CD4-positive, alpha-beta memory T cell (primary cell): ENCODE measurements around the gene ARTN. TPM values are rescaled to one million over a fixed set of nuclear protein-coding genes. Genes with fewer than 3 reads are reported as not detected.

Experiments used
- CTCF ChIA-PET: fragments of 350-600 bp; sonication (Branson Sonifier 250); formaldehyde crosslinking; loops from one replicate; lab custom pipeline; 2021; ENCODE audit warnings: inconsistent platforms; ENCODE audit not compliant: partially characterized antibody; lab: Charles Lee
- POLR2A ChIA-PET: fragments of 350-600 bp; sonication (Branson Sonifier 250); formaldehyde crosslinking; loops from one replicate; lab custom pipeline; 2021; ENCODE audit not compliant: partially characterized antibody; lab: Charles Lee
- DNase-seq, 5 donors: peaks; one replicate each; pipeline versions ENCODE4 v3.0.0 to v3.0.0-alpha.2; 2020 to 2022; ENCODE audit warnings: mixed read lengths in 1 of 5
- H3K27ac ChIP-seq: one replicate; pipeline ENCODE4 v1.7.0; 2013; ENCODE audit warnings: low read depth, low read length
- H3K27me3 ChIP-seq: 2 replicates; pipeline ENCODE4 v1.7.0; 2013; ENCODE audit warnings: mild to moderate bottlenecking, low read length, moderate library complexity; ENCODE audit not compliant: insufficient read depth
- H3K36me3 ChIP-seq: 2 replicates; pipeline ENCODE4 v1.7.0; 2013; ENCODE audit warnings: mild to moderate bottlenecking, low read length, moderate library complexity; ENCODE audit not compliant: insufficient read depth
- H3K4me1 ChIP-seq: 2 replicates; pipeline ENCODE4 v1.7.0; 2013; ENCODE audit warnings: mild to moderate bottlenecking, low read length, moderate library complexity; ENCODE audit not compliant: insufficient read depth
- H3K4me3 ChIP-seq, 2 donors: one replicate each; pipeline ENCODE4 v1.7.0; 2013; ENCODE audit warnings: low read length in 2 of 2, mild to moderate bottlenecking in 1 of 2
- H3K9me3 ChIP-seq, 2 donors: one replicate each; pipeline ENCODE4 v1.7.0; 2013; ENCODE audit warnings: low read length in 2 of 2, control low read depth in 1 of 2; ENCODE audit not compliant: control insufficient read depth in 1 of 2
- H3K27ac Mint-ChIP-seq, 7 donors: one replicate each; pipeline ENCODE4 v1.8.0; 2020 to 2021; ENCODE audit warnings: mixed read lengths in 7 of 7, mild to moderate bottlenecking in 6 of 7, inconsistent platforms in 3 of 7, moderate library complexity in 3 of 7
- H3K27me3 Mint-ChIP-seq, 2 donors: one replicate each; pipeline ENCODE4 v1.8.0; 2020 to 2021; ENCODE audit warnings: mixed read lengths in 2 of 2
- H3K36me3 Mint-ChIP-seq, 2 donors: one replicate each; pipeline ENCODE4 v1.8.0; 2020 to 2021; ENCODE audit warnings: mixed read lengths in 2 of 2, inconsistent platforms in 1 of 2, mild to moderate bottlenecking in 1 of 2
- H3K4me1 Mint-ChIP-seq, 4 donors: one replicate each; pipeline ENCODE4 v1.8.0; 2020 to 2021; ENCODE audit warnings: mixed read lengths in 4 of 4, mild to moderate bottlenecking in 1 of 4
- H3K4me3 Mint-ChIP-seq, 8 donors: one replicate each; pipeline ENCODE4 v1.8.0; 2020 to 2021; ENCODE audit warnings: mixed read lengths in 8 of 8, mild to moderate bottlenecking in 7 of 8, moderate library complexity in 6 of 8, inconsistent platforms in 3 of 8
- H3K9me3 Mint-ChIP-seq, 8 donors: one replicate each; pipeline ENCODE4 v1.8.0; 2020 to 2021; ENCODE audit warnings: mixed read lengths in 8 of 8, mild to moderate bottlenecking in 5 of 8, inconsistent platforms in 3 of 8, moderate library complexity in 1 of 8
- intact Hi-C: fragments of 100-400 bp; cut with micrococcal nuclease; formaldehyde crosslinking; loops from one replicate; pipeline ENCODE4 v1.15.1; 2023
- polyA plus RNA-seq, 2 donors: library from polyadenylated mRNA; unstranded; fragments of 300-500 nt; fragmentation: Illumina TruSeq; gene quantifications; one replicate each; pipeline ENCODE4 v1.2.3, GENCODE V29; 2021
- total RNA-seq, 2 experiments: library from RNA; stranded (reverse); gene quantifications; one replicate each; pipeline ENCODE4 v1.2.3, GENCODE V29; 2021

The ARTN gene
- total and polyA plus RNA-seq, 4 experiments from 2014 or later, result 0.41 TPM; not detected in 3

- Histone ChIP-seq H3K27me3 (peaks cover 15% of the 10 kb centered on the region), H3K4me3 (no peak overlapping the region), H3K4me1 (no peaks in the 10 kb centered on the region), H3K36me3 (no peaks in the 10 kb centered on the region), H3K9me3 (no peaks in the 10 kb centered on the region), H3K27ac (no peak overlapping the region)
- Mint-ChIP-seq H3K4me3 (no peak overlapping the region), H3K36me3 (peaks cover 2 to 5% of the 10 kb centered on the region in 2 donors), H3K27ac (no peak overlapping the region), H3K27me3 (peaks cover 8 to 11% of the 10 kb centered on the region in 2 donors), H3K9me3 (no peaks in the 10 kb centered on the region), H3K4me1 (peaks cover 4 to 30% (median 8%) of the 10 kb centered on the region in 4 donors)
- DNase-seq, result no peak
- intact Hi-C loops, result no loop called here
- POLR2A ChIA-PET, result no interaction called here
- CTCF ChIA-PET, result interaction anchor here (1.0 to 1.6 kb wide), 2 partner anchors 97 to 409 kb away, joined by 3 read pairs; no protein-coding TSS in a partner anchor
These were observed 5.4 kb downstream of the ARTN start for GRCh38 chr1:43938892-43939587.

GRCh38 chr1:43942411-43942810 is 8.8 kb downstream of the ARTN start:
- H3K9me3 ChIP-seq, result no peaks in the 10 kb centered on the region
- ChIA-PET CTCF (interaction anchor here (1.1 to 7.5 kb wide), 2 partner anchors 8 to 29 kb away, joined by 3 to 83 read pairs; partner anchors contain the start of gene ARTN), POLR2A (interaction anchor here (1.2 kb wide), 1 partner anchor 8 kb away, joined by 4 read pairs; the partner anchor contains the start of gene ARTN)
- H3K4me3 ChIP-seq, result no peak overlapping the region
- H3K36me3 Mint-ChIP-seq, result peaks cover 2 to 7% of the 10 kb centered on the region in 2 donors
- H3K27ac Mint-ChIP-seq, result peak overlapping the region in 1 of 7 donors; percentile 9
- no peak for DNase-seq
- H3K27ac ChIP-seq, result no peak overlapping the region
- H3K36me3 ChIP-seq, result no peaks in the 10 kb centered on the region
- H3K4me3 Mint-ChIP-seq, result no peak overlapping the region
- peaks cover 17% of the 10 kb centered on the region for H3K4me1 ChIP-seq
- no peaks in the 10 kb centered on the region for H3K27me3 Mint-ChIP-seq
- H3K4me1 Mint-ChIP-seq, result peaks cover 15 to 40% (median 24%) of the 10 kb centered on the region in 4 donors
- intact Hi-C loops, result no loop called here
- H3K9me3 Mint-ChIP-seq, result no peaks in the 10 kb centered on the region
- no peaks in the 10 kb centered on the region for H3K27me3 ChIP-seq

- Histone ChIP-seq H3K27me3 (no peaks in the 10 kb centered on the region), H3K4me3 (no peak overlapping the region), H3K4me1 (peaks cover 29% of the 10 kb centered on the region), H3K27ac (no peak overlapping the region), H3K36me3 (no peaks in the 10 kb centered on the region), H3K9me3 (no peaks in the 10 kb centered on the region)
- peak overlapping the region in 6 of 8 donors; percentile 22 to 68 (median 29) for H3K4me3 Mint-ChIP-seq
- H3K4me1 Mint-ChIP-seq, result peaks cover 21 to 55% (median 35%) of the 10 kb centered on the region in 4 donors
- no peaks in the 10 kb centered on the region for H3K27me3 Mint-ChIP-seq
- H3K27ac Mint-ChIP-seq, result peak overlapping the region in 5 of 7 donors; percentile 54 to 90 (median 74)
- intact Hi-C loops, result loop anchor here (5.0 kb wide), 2 partner anchors 293 to 418 kb away; partner anchors contain the start of gene KDM4A
- peaks cover under 1 to 6% of the 10 kb centered on the region in 2 donors for H3K36me3 Mint-ChIP-seq
- CTCF ChIA-PET, result interaction anchor here (1.1 to 7.5 kb wide), 5 partner anchors 11 to 90 kb away, joined by 3 to 83 read pairs (median 5); partner anchors contain the start of genes ARTN and CCDC24
- POLR2A ChIA-PET, result no interaction called here
- DNase-seq, result no peak
- no peaks in the 10 kb centered on the region for H3K9me3 Mint-ChIP-seq
These were observed 11.3 kb downstream of the ARTN start for GRCh38 chr1:43944860-43945259.

GRCh38 chr1:43945674-43946235 is 12.2 kb downstream of the ARTN start:
- H3K4me1 ChIP-seq, result peaks cover 29% of the 10 kb centered on the region
- H3K9me3 Mint-ChIP-seq, result no peaks in the 10 kb centered on the region
- H3K27ac ChIP-seq, result peak overlapping the region; percentile 93
- peak overlapping the region; percentile 91 to 95 (median 93) for H3K4me3 Mint-ChIP-seq
- CTCF ChIA-PET, result interaction anchor here (0.7 to 7.5 kb wide), 12 partner anchors 12 to 183 kb away, joined by 3 to 83 read pairs (median 4); partner anchors contain the start of genes ARTN, ATP6V0B and CCDC24
- POLR2A ChIA-PET, result interaction anchor here (0.9 to 4.1 kb wide), 6 partner anchors 11 to 239 kb away, joined by 3 to 44 read pairs (median 6); partner anchors contain the start of genes ATP6V0B, CCDC24, DPH2 and ST3GAL3
- no peaks in the 10 kb centered on the region for H3K9me3 ChIP-seq
- peak overlapping the region; percentile 88 to 97 (median 95) for H3K27ac Mint-ChIP-seq
- peak overlapping the region; percentile 87 to 93 for H3K4me3 ChIP-seq
- H3K4me1 Mint-ChIP-seq, result peaks cover 26 to 64% (median 40%) of the 10 kb centered on the region in 4 donors
- H3K27me3 Mint-ChIP-seq, result no peaks in the 10 kb centered on the region
- intact Hi-C loops, result loop anchor here (1.0 to 5.0 kb wide), 9 partner anchors 24 to 418 kb away; partner anchors contain the start of genes ATP6V0B, CCDC24, DMAP1 and KDM4A
- no peak for DNase-seq
- no peaks in the 10 kb centered on the region for H3K36me3 ChIP-seq
- peaks cover 9 to 10% of the 10 kb centered on the region in 2 donors for H3K36me3 Mint-ChIP-seq
- H3K27me3 ChIP-seq, result no peaks in the 10 kb centered on the region

- ChIA-PET POLR2A (interaction anchor here (0.9 to 4.1 kb wide), 12 partner anchors 12 to 588 kb away, joined by 3 to 44 read pairs (median 4); partner anchors contain the start of genes ARTN, ATP6V0B, CCDC24 and CDC20), CTCF (interaction anchor here (0.7 to 7.5 kb wide), 17 partner anchors 12 to 183 kb away, joined by 3 to 83 read pairs (median 4); partner anchors contain the start of genes ARTN, ATP6V0B, CCDC24 and DPH2)
- peak within 1 kb of the TSS; percentile 87 to 93 for H3K4me3 ChIP-seq
- peaks cover 29% of the 10 kb centered on the region for H3K4me1 ChIP-seq
- H3K36me3 ChIP-seq, result no peaks in the 10 kb centered on the region
- peak within 1 kb of the TSS; percentile 93 for H3K27ac ChIP-seq
- no peaks in the 10 kb centered on the region for H3K9me3 Mint-ChIP-seq
- H3K36me3 Mint-ChIP-seq, result peaks cover 10 to 14% of the 10 kb centered on the region in 2 donors
- H3K4me1 Mint-ChIP-seq, result peaks cover 29 to 71% (median 44%) of the 10 kb centered on the region in 4 donors
- peak within 1 kb of the TSS; percentile 90 to 97 (median 96) for H3K27ac Mint-ChIP-seq
- intact Hi-C loops, result loop anchor here (1.0 to 5.0 kb wide), 9 partner anchors 23 to 419 kb away; partner anchors contain the start of genes ATP6V0B, CCDC24, DMAP1 and KDM4A
- H3K27me3 Mint-ChIP-seq, result no peaks in the 10 kb centered on the region
- peak; percentile 94 to 99 (median 96) for DNase-seq
- peak within 1 kb of the TSS; percentile 91 to 95 (median 93) for H3K4me3 Mint-ChIP-seq
- no peaks in the 10 kb centered on the region for H3K9me3 ChIP-seq
- no peaks in the 10 kb centered on the region for H3K27me3 ChIP-seq
These were observed 12.8 kb downstream of the ARTN start, which contains the start of gene IPO13 for GRCh38 chr1:43946236-43947060. Gene IPO13, plus strand, starts transcription at chr1:43946950. Its CDS starts 651 bp downstream, at chr1:43947601.
